ENCODE data around the gene NKAIN2.
"Not testable (repeated sequence)": the region's sequence is repeated elsewhere in the genome, so short reads cannot be mapped to it uniquely, and the experiment has no call there.

Gene NKAIN2

DNA sequence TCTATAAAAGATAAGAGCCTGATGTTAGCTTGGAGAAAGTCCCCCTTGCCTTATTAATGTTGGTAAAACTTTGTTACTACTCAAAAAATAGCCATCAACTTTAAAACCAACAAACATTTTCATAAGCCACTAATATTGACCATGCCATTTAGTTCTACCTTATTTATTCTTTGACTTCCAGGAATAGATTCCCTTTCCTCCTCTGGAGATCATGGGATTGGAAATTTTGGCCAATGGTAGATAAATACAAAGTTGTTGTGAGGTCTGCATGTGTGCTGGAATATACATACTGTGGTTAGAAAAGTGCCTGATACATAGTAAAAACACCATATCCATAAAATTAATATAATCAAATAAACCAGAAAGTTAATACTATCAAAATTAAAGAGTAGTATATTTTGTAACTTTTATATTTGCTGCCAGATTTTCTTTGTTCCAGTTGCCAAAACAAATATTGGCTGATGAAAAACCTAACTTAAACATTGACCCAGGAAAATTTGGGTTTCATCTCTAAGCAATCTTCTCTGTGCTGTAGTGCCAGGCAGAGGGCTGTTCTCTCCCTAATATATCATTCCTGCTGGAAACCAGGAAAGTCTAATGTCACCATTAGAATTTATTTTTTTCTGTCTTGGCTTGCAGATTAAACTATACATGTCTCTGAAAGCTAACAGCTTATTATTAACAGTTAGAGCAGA is 169.1 kb downstream of the NKAIN2 start:
- no peak for DNase-seq

DNA sequence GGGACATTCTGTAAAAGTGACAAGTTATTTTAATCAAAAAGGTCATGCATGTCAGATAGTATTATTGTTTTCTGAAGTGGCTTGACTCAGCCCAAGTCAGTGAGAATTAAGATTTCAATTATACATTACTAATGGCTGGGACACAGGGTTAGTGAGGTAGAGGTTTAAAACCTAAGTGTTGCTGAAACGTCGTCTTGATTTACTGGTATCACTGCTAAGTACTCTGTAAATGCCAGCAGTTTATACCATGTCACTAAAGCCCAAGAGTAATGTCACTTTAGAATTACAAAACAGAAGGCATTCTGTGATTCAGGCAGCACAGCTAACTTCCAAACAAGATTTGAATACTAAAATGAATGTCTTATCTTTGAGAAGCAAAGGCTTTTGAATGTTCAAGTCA is 176.6 kb downstream of the NKAIN2 start:
- DNase-seq = no peak

DNA sequence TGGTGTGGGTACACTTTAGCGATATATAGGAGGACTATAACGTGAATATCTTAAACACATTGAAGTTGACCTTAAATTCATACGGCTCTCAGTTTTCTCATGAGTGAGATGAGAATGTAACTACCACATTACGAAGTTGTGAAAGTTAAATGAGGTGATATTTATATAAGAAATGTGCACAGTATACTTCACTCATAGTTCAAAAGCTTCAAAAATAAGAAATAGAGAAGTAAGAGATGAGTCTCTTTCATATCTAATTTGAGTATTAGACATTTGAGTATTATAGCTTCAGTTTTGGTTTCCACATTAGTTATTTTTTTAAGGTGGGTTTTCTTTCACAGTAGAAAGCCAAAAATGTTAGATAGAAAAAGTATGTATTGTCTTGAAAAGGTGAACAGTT is 183.3 kb downstream of the NKAIN2 start:
- DNase-seq = no peak

DNA sequence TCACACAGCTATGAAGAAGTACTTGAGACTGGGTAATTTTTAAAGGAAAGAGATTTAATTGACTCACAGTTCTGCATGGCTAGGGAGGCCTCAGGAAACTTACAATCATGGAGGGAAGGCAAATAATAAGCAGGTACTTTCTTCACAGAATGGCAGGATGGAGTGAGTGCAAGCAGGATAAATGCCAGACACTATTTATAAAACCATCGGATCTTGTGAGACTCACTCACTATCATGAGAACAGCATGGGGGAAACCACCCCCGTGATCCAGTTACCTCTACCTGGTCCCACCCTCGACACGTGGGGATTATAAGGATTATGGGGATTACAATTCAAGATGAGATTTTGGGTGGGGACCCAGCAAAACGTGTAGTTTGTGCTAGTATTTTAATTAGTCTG is 186.3 kb downstream of the NKAIN2 start:
- not testable (repeated sequence) for DNase-seq

DNA sequence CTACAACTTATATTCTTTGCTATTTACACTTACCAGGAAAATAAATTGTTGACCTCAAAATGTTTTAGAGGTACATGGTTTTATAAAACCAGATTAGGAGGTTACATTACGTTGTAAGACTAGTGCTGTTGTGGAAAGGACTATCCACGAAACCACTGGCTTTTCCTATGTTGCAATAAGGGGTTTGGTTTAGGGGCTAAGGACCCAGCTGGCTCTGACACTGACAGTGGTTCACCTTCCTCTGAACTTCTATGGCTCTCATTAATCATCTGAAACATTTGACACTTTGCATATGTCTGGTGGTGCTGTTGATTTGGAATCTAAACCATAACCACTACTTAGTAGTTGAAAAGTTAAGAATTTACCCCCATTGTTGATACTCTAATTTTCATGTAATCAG is 186.7 kb downstream of the NKAIN2 start:
- no peak for DNase-seq

DNA sequence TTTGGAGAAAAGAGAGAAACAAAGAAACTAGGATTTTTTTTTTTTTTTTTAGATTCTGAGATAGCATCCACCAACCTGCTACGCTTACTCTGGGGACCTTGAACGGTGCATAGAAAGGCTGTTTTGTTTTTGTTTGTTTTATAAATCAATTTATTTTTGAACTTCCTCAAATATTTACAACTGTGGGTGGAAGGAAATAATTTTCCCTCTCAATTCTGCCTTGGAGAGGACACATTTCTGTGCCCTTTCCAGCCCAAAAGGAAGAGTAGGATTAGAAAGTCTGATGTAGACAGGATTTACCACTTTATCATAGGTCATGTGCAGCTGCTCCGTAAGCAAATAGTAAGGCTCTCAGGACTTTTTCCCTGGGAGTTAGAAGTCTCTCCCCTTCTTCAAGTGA is 190.5 kb downstream of the NKAIN2 start:
- no peak for DNase-seq

DNA sequence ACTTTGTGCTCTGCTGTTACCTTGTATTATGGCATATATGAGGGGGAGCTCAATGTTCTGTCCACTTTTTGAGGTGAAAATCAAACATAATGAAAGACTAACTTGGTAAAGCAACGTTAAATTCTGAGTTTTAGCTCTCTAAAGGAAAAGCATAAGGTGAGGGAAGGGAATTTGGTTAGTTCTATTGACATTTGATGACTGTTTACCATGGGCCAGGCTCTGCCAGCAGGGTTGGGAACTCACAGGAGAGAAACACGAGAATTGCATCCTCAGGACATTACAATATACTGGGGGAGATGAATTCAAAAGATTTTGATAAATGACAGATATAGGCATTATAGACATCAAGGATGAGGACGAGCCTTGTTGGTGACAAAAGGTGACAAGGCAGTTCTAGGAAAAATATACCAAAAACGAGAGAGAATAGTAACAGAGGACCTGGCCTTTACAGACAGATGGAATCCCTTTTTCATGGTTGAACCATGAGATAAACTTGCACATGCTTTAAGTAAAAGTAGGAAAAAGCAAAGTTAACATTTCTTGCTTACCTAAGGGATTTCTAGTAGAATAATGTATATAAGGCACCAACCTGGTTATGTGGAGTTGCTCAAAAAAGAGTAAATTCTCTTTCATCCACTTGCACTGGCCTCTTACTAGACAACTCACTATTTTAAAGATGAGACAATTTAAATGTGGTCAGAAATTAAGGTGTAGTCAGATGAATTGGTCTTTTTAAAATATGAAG is 191.4 kb downstream of the NKAIN2 start:
- no peak for DNase-seq

DNA sequence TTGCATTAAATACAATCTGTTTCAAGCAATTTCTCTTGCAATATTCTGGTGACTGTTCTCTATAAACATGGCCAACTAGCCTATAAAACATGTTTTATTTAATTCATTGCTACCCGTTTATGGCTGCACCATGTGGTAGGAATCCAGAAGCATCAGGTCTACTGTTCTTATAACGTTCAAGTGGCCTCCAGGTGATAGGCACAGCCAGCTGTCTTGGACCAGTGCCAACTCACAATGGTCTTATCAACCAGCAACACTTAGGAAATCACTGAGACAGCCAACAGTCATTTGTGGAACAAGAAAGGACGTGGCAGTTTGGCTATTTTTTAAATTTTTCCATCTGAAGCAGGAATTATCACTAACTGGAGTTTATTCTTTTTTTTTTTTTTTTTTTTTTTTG is 193.6 kb downstream of the NKAIN2 start:
- DNase-seq = no peak

DNA sequence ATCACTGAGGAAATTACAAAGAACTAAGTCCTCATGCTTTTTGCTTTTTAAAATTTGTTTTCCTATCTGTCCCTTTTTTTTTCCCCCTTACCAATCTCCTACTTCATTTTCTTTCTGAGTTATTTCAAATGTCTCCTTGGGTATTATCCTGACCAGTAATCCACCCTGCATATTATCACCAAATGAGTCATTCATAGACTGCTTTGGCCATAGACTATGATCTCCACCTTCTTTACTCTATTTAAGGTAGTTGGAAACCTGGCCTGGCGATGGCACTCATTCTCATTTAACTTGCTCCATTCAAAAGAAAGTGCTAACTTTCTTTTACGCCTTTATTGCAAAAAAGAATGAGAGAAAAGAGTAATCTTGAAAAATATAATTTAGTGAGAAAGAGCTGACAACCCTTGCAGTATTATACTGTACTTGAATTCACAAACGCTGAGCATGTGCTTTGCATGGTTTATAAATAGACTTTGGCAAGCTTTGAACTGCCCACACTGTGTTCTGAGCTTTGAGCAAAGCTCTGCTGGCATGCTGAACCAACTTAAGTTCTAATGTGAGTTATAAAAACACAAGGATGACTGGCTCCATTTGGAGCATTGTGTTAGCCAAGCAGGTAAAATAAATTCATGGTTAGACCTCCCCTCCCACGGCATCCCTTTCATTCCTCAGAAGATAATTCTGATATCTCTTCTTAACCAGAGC is 198.9 kb downstream of the NKAIN2 start:
- DNase-seq = no peak

DNA sequence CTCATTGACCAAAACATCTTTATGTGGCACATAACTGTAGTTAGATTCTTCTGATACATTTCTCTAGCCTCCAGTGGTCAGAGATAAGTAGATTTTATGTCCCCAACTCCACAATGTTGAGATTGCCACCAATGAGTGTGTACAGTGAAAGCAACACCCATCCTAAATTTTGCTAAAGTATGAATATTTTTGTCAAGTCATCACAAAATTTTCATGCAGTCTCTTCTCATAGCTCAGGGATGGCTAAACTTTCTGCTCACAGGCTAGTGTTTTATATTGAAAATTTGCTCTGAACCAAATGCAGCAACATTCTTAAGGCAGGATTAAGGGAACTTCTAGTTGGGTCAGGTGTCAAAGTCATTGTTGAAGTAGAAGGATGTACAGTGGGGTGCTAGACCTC is 203.6 kb downstream of the NKAIN2 start:
- no peak for DNase-seq

DNA sequence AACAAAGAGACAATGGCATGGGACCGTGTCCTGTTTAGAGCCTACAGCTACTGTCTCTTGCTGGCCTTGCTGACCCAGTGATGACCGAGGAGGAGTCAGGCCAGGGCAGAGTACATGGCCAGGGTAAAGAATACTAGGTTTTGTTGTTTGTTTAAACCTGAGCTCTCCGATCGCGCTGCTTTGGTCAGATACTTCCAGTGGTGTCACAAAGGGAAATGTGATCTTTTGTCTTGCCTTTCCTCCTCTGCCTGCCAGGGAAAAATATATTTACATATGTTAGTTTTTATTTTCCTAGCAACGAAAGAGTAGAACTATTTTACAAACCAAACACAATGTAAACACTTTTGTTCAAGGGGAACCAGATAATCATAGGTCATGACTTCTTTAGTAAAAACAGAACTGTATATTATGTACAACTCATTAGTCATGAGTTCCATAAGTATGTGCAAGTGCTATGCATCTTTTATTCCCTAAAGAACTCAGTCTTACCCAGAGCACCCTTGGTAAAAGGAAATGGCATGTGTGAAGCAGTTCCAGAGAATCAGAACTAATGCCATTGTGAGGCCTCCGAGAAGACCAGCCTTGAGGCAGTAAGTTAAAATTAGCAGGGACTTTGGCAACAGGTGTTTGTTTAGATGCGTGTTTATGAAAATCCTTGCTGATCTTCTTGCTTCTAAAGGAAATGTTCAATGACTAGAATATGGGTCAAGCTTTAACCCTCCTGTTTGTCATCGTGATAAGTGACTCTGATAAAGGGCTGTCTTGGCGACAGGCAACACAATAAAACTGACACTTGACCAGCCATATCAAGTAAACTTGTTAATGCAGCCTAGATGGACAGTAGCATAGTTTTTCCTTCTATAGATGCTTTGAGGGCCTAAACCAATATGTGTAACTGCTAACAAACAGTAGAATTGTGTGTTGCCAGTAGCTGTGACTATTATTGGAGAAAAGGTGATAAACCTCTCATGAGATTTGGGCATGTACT is 204.6 kb downstream of the NKAIN2 start:
- no peak for DNase-seq

DNA sequence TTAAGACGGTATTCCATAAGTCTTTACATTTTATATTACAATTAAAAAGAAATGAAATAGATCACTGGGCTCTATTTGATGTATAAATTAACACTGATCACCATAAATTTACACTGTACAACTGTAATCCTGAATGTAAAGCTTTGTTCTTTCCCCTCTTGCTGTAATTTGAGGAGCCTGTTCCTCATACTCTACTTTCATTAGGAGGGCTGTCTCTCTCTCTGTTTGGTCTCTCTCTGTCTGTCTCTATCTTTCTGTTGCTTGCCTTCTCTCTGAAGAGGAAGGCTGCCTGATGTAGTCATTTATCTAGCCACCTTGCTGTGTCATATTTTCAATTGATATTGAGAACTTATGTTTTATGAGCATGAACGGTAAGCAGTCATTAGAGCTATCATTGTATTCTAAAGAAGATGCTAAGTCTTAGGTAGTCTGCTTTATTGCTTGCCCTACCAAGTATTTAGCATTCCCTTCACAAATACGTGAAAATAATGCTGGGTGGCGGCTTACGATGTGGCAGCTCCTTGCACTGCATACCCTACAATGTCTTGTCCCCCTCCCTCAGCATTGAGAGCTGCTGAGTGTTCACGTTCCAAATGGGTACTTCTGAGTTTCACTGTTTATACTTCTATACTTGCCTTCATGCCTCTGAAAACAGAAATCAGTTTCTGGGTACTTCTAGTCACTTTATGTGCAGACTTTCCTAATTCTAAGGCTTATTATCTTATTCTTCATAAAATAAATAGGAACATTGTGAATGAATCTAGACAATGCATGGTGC is 205.5 kb downstream of the NKAIN2 start:
- DNase-seq = no peak

DNA sequence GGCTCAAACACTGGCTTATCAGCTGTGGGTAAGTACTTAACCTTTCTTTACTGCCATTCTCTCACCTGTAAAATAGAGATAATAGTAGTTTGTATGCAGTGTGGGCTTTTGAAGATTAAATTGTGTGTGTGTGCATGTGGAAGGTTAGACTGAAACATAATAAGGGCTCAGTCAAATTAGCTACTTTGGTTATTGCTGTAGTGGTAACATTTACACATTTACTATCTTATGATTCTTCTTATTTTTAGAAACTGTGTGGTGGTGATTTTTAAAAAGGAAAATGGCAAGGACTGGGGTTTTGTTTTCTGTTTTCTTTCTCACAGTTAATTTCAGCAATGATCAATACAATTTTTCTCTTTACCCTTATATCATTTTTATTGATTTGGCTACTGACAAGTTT is 206.9 kb downstream of the NKAIN2 start:
- no peak for DNase-seq

DNA sequence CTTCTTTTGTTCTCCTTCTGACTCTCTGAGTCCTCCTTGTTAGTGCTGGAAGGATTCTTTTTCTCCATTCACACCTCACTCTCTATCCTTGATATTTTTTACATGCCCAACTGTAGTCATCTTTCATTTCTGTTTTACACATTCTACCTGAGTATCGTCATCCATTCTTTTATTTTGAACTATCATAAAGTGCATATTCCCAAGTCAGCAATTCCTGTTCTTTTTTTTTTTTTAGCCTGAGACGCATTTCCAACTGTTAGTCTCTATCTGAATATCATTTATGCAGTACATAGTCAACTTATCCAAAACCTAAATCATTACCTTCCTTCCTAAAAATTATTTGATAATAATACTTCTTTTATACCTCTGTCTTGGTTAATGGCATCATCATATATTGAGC is 207.5 kb downstream of the NKAIN2 start:
- no peak for DNase-seq

DNA sequence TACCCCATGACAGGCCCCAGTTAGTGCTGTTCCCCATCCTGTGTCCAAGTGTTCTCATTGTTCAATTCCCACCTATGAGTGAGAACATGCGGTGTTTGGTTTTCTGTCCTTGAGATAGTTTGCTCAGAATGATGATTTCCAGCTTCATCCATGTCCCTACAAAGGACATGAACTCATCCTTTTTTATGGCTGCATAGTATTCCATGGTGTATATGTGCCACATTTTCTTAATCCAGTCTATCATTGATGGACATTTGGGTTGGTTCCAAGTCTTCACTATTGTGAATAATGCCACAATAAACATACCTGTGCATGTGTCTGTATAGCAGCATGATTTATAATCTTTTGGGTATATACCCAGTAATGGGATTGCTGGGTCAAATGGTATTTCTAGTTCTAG is 218.4 kb downstream of the NKAIN2 start:
- not testable (repeated sequence) for DNase-seq

DNA sequence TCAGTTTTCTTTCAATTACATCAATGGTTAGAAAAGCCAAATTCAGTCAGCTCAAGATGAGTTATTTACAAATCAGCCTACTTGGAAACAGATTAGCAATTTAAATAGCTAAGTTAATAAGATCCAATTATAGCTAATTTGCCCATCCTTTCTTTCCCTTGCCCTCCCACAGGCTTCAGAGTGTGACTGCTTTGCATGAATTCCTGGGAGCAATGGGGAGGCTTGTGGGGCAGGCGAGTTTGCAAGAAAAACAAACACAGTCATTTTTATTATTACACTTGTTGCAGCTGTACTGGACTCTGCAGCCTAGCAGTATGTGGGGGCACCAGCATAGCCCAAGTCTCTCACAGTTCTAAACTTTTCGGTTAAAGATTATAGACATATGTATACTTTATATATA is 219.0 kb downstream of the NKAIN2 start:
- DNase-seq = no peak

DNA sequence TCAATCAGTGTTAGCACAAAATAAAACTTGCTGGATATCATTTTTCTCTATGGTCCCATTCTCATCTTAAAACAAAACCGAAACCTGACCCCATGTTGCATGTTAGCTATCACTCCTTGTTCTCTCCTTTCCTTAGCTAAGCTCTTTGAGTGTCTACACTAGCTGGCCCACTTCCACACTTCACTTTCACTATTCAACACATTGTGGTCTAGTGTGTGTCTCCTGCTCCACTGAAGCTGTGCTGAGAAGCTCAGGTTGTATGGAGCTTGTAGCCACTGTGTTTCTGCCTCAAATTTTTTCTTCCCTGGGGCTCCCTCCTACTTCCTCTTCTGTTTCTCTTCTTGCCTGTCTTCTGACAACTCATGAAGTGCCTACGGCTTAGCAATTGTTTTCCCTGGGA is 223.0 kb downstream of the NKAIN2 start:
- DNase-seq = no peak

DNA sequence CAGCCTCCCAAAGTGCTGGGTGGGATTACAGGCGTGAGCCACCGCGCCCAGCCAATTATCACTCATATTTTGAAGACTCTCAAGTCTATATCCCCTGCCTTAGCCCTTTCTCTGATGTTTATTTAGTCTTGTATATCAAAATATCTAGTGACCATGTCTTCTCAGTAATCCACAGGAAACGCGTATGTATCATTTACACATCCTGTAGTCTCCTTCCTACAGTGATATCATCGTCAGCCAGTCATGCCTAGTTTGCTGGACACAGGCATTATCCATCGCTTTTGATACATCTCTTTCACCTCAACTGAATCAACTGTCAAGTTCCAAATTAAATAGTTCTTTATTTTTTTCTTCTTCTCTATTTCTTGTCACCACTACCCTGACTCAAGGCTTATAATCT is 223.7 kb downstream of the NKAIN2 start:
- DNase-seq = no peak

DNA sequence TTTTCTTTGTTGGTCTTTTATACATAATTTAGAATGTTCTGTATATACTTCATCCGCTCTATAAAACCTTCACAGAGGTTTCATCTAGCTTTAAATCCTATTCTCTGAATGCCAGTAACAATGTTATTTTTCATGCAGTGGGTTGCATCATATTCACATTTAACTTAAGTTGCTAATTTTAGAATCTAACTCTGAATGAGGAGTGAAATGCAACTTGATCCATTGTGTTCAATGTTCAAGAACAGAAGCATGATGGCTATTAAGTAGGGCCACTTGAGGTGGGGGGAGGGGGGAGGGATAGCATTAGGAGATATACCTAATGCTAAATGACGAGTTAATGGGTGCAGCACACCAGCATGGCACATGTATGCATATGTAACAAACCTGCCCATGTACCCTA is 224.5 kb downstream of the NKAIN2 start:
- no peak for DNase-seq

DNA sequence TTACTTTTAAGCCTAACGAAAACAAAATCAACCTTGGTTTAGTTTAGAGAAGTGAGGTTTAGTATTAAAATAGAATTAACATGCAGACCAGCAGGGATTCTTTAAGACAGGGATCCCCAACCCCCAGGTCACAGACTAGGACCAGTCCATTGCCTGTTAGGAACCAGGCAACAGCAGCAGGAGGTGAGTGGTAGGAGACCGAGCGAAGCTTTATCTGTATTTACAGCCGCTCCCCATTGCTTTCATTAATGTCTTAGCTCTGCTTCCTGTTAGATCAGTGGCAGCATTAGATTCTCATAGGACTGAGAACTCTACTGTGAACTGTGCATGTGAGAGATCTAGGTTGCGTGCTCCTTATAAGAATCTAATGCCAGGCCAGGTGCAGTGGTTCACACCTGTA is 225.9 kb downstream of the NKAIN2 start:
- no peak for DNase-seq

DNA sequence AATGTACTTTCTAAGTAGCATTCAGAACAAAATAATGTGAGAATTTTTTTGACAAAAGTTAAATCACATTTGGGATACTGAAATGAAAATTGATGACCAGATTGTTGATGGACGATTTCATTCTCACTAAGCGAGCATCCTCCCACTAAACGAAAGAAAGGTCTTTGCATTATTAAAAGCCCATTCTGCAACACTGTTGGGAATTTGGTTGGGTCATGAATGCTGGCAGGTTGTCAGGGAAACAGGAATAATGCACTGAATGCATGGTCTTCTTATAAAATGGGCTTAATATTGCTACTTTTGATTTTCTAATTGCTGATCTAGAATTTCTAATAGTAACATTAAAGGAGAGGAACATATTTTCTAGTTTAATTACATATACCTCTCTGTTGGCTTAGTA is 229.8 kb downstream of the NKAIN2 start:
- DNase-seq = no peak

DNA sequence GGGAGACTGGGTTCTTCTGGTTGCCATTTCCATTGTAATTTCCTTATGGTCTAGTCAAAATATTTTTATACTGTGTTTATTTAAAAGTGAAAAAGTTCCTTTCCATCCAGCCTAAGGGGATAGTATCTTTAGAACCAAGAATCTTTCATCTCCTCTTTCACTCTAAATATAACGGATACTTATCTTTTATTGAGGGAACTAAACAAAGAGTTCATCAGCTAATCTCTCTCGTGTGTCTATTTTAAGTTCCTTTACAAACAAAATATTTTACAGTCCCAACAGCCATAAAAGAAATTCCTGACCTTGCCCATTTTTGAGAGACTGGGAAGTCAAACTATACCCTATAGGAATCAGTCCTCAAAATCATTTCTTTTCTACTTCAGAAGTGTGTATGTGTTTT is 232.7 kb downstream of the NKAIN2 start:
- DNase-seq = no peak
